ENCODE results near the gene GPN2.

- TF ChIP-seq CTCF (IDR thresholded peaks at IDR 0.05 in 4 of 5, conservative IDR thresholded peaks at IDR 0.05 in 1 of 5) (no peak), POLR2A (IDR thresholded peaks at IDR 0.05) (no peak)
Observed at GRCh38 chr1:26854906-26855305, 35.2 kb downstream of the GPN2 start.

All from gastrocnemius medialis (tissue), 4 donors.